SH-SY5Y (cell line): ENCODE results near the gene LYPD5.

Experiments used
- GATA2 ChIP-seq: IDR thresholded peaks from 2 replicates; pipeline ENCODE4 v1.6.1; 2011; ENCODE audit warnings: mild to moderate bottlenecking, low read depth, low read length
- GATA3 ChIP-seq: IDR thresholded peaks from 2 replicates; pipeline ENCODE4 v1.6.1; 2011; ENCODE audit warnings: low read depth, mild to moderate bottlenecking, low read length, moderate library complexity

GRCh38 chr19:43798026-43798545 is 4.2 kb downstream of the LYPD5 start:
- TF ChIP-seq GATA2 = no peak
- no peak for TF ChIP-seq GATA3
